GM19193 (cell line): ENCODE results near the gene UGP2.

Experiments used
- POLR2A ChIP-seq: IDR thresholded peaks from 4 replicates; pipeline ENCODE4 v1.6.1; 2011; ENCODE audit not compliant: insufficient read depth, insufficient read length; ENCODE audit errors: extremely low read depth

Gene UGP2

GRCh38 chr2:63837036-63837594 is 4.6 kb upstream of the UGP2 start:
- no peak for TF ChIP-seq POLR2A

- TF ChIP-seq POLR2A, result no peak
These were observed 1.5 kb upstream of the UGP2 start for GRCh38 chr2:63840081-63840784.

GRCh38 chr2:63840785-63841253 is 877 bp upstream of the UGP2 start:
- peak; percentile 99 for TF ChIP-seq POLR2A

- no peak for TF ChIP-seq POLR2A
These were observed 709 bp downstream of the UGP2 start for GRCh38 chr2:63842149-63843061.

GRCh38 chr2:63843093-63843492 is 1.4 kb downstream of the UGP2 start:
- no peak for TF ChIP-seq POLR2A

GRCh38 chr2:63843791-63844190 is 2.1 kb downstream of the UGP2 start:
- no peak for TF ChIP-seq POLR2A

GRCh38 chr2:63844616-63845015 is 2.9 kb downstream of the UGP2 start:
- no peak for TF ChIP-seq POLR2A

GRCh38 chr2:63845866-63846265 is 4.2 kb downstream of the UGP2 start:
- no peak for TF ChIP-seq POLR2A

GRCh38 chr2:63846487-63846886 is 4.8 kb downstream of the UGP2 start:
- TF ChIP-seq POLR2A, result no peak

- TF ChIP-seq POLR2A, result no peak
These were observed 7.9 kb downstream of the UGP2 start for GRCh38 chr2:63849381-63850203.

- TF ChIP-seq POLR2A, result no peak
These were observed 8.5 kb downstream of the UGP2 start for GRCh38 chr2:63850204-63850571.

- no peak for TF ChIP-seq POLR2A
These were observed 9.0 kb downstream of the UGP2 start for GRCh38 chr2:63850649-63851048.

- TF ChIP-seq POLR2A, result no peak
These were observed 10.1 kb downstream of the UGP2 start for GRCh38 chr2:63851691-63852311.
